Parathyroid adenoma (tissue), 2 donors: ENCODE measurements around the gene CCN6.
A peak's percentile ranks its signal among the peaks of the same experiment; 100 is the strongest.

Source experiments
- H2AFZ ChIP-seq: fragments of 300-600 bp; sonication (generic); one replicate; pipeline ENCODE4 v1.7.0; 2017; ENCODE audit warnings: antibody characterized with exemption, mild to moderate bottlenecking
- H3K27ac ChIP-seq: fragments of 300-600 bp; sonication (generic); one replicate; pipeline ENCODE4 v1.7.0; 2017
- H3K27me3 ChIP-seq: fragments of 300-600 bp; sonication (generic); one replicate; pipeline ENCODE4 v1.7.0; 2017; ENCODE audit warnings: low read length; ENCODE audit not compliant: control insufficient read depth, insufficient read depth
- H3K36me3 ChIP-seq: fragments of 300-600 bp; sonication (generic); one replicate; pipeline ENCODE4 v1.7.0; 2017; ENCODE audit warnings: low read length; ENCODE audit not compliant: control insufficient read depth, insufficient read depth
- H3K4me1 ChIP-seq: fragments of 300-600 bp; sonication (generic); one replicate; pipeline ENCODE4 v1.7.0; 2017; ENCODE audit warnings: control low read depth
- H3K4me2 ChIP-seq: fragments of 300-600 bp; sonication (generic); one replicate; pipeline ENCODE4 v1.7.0; 2017; ENCODE audit warnings: low read length
- H3K4me3 ChIP-seq: fragments of 300-600 bp; sonication (generic); one replicate; pipeline ENCODE4 v1.7.0; 2017; ENCODE audit warnings: low read depth, low read length
- H3K79me2 ChIP-seq: fragments of 300-600 bp; sonication (generic); one replicate; pipeline ENCODE4 v1.7.0; 2017; ENCODE audit warnings: control low read depth
- H3K9ac ChIP-seq: fragments of 300-600 bp; sonication (generic); one replicate; pipeline ENCODE4 v1.7.0; 2017; ENCODE audit warnings: mild to moderate bottlenecking
- H3K9me3 ChIP-seq: fragments of 300-600 bp; sonication (generic); one replicate; pipeline ENCODE4 v1.7.0; 2017; ENCODE audit warnings: low read length; ENCODE audit not compliant: control insufficient read depth
- TF ChIP-seq, protein P1 (sequence below): fragments of 300-600 bp; sonication (generic); IDR thresholded peaks from one replicate; pipeline ENCODE4 v1.7.0; 2017; ENCODE audit warnings: antibody characterized with exemption, mild to moderate bottlenecking
- donor health status: primary hyperparathyroidism.

The CCN6 gene

DNA sequence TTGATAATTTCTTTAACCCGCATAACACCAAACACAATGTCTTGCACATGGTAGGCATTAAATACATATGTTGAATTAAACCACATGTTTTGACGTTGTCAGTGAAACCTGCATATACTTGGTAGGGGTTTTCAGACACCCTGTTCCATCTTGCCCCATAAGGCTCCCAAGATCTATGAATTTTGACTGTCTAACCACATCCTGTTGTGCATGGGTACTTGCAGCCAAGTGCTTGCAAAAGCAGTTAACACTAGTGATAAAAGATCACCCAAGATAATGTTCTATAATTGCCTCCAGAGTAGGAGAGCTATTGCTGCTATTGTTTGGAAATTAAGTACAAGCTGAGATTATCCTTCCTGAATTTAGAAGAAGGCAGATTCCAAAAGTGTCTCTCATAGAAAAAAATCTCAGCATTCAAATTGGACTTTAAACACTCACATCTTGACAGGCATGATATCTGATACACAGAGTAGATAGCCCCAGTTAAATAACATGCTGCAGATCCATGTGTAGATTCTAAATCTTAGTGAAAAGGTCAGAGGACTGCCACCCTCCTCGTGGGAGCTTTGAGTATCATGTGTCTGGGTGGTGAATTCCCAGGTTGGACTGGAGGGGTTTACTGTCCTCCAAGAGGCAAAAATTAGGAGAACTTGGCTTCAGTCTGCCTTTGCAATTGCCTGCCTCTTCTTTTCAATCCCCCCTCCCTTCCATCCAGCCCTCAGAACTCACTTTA lies 25.8 kb upstream of the CCN6 start:
- no peak overlapping the region for H3K4me3 ChIP-seq
- H3K4me1 ChIP-seq, result no peaks in the 10 kb centered on the region
- no peaks in the 10 kb centered on the region for H3K79me2 ChIP-seq
- H3K4me2 ChIP-seq, result no peak overlapping the region
- no peaks in the 10 kb centered on the region for H3K9me3 ChIP-seq
- H3K36me3 ChIP-seq, result peaks cover 3% of the 10 kb centered on the region
- no peaks in the 10 kb centered on the region for H3K27me3 ChIP-seq
- H3K9ac ChIP-seq, result no peak overlapping the region
- TF ChIP-seq, protein P1, sequence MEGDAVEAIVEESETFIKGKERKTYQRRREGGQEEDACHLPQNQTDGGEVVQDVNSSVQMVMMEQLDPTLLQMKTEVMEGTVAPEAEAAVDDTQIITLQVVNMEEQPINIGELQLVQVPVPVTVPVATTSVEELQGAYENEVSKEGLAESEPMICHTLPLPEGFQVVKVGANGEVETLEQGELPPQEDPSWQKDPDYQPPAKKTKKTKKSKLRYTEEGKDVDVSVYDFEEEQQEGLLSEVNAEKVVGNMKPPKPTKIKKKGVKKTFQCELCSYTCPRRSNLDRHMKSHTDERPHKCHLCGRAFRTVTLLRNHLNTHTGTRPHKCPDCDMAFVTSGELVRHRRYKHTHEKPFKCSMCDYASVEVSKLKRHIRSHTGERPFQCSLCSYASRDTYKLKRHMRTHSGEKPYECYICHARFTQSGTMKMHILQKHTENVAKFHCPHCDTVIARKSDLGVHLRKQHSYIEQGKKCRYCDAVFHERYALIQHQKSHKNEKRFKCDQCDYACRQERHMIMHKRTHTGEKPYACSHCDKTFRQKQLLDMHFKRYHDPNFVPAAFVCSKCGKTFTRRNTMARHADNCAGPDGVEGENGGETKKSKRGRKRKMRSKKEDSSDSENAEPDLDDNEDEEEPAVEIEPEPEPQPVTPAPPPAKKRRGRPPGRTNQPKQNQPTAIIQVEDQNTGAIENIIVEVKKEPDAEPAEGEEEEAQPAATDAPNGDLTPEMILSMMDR, result no peak
- no peak overlapping the region for H2AFZ ChIP-seq
- no peak overlapping the region for H3K27ac ChIP-seq

DNA sequence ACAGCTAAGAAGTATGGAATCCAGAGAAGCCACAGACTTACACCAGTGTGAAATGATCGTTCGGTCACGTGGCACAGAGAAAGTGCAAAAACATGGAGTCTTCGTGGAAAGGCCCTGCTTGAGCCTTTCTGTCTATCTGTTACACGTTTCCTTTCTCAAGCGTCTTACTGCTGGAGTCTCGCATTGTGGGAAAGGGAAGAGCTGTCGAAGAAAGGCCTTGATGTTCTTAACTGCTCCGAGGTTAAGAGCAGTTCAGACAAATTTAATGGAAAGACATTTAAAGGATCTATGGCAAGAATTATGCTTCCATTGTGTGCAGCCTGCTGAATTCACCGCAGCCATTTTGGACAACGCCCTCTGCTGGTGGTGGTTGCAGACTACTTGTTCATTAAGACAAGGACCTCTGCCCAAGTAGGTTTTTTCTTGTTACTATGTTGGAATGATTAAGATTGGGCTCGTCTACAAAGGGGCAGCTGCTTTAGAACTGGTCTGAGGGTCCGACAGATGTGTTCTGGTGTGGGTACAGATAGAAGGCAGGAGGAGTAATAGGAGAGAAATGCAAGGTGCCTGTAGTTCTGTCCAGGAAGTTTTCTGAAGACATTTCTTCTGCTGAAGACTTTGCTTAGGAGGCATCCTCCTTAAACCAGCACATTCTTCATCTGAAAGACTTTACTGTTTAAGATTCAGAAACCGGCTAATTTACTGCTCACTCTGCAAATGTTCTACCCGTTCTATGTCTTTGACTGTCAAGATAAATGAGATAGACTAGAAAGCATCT lies 24.7 kb upstream of the CCN6 start:
- H2AFZ ChIP-seq, result no peak overlapping the region
- TF ChIP-seq, protein P1, result peak; percentile 71
- no peak overlapping the region for H3K27ac ChIP-seq
- H3K27me3 ChIP-seq, result no peaks in the 10 kb centered on the region
- H3K9ac ChIP-seq, result no peak overlapping the region
- H3K4me3 ChIP-seq, result no peak overlapping the region
- H3K4me2 ChIP-seq, result no peak overlapping the region
- no peaks in the 10 kb centered on the region for H3K36me3 ChIP-seq
- no peaks in the 10 kb centered on the region for H3K79me2 ChIP-seq
- H3K4me1 ChIP-seq, result no peaks in the 10 kb centered on the region
- H3K9me3 ChIP-seq, result no peaks in the 10 kb centered on the region

DNA sequence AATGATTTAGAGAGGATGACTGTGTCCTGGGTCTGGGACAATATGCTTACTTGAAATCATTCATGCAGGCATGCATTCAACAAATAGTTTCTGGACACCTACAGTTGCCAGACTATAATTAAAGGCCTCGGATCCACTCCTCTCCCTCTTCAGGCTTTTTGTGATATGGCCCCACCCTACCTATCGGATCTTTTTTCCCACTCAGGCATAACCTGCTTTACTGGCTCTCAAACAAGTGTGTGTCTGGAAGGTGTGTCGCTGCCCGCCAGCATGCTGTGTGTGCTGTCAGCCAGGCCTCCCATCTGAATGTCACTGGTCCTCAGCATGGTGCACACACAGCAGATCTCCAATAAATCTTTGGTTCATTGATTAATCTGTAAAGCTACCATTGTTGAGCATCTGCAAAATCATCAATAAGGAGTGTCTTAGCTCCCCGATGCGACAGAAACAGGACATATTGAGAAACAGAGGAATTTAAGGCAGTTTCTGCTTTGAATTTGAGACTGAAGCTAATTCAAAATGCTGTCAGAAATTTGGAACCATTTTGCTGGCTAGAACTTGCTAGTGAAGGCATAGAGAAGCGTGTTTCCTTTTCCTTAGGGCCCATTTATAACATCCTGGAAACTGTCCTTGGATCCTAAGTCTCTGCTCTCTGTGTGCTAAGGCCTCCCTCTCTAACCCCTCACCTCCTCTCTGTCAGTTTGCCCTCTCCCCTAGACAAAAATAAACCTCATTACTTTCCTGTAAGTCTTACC lies 23.5 kb upstream of the CCN6 start:
- Histone ChIP-seq H3K27me3 (no peaks in the 10 kb centered on the region), H3K4me1 (no peaks in the 10 kb centered on the region), H3K9me3 (no peaks in the 10 kb centered on the region), H3K27ac (no peak overlapping the region), H2AFZ (no peak overlapping the region), H3K79me2 (no peaks in the 10 kb centered on the region), H3K9ac (no peak overlapping the region), H3K4me2 (no peak overlapping the region), H3K4me3 (no peak overlapping the region), H3K36me3 (no peaks in the 10 kb centered on the region)
- TF ChIP-seq, protein P1, result no peak

DNA sequence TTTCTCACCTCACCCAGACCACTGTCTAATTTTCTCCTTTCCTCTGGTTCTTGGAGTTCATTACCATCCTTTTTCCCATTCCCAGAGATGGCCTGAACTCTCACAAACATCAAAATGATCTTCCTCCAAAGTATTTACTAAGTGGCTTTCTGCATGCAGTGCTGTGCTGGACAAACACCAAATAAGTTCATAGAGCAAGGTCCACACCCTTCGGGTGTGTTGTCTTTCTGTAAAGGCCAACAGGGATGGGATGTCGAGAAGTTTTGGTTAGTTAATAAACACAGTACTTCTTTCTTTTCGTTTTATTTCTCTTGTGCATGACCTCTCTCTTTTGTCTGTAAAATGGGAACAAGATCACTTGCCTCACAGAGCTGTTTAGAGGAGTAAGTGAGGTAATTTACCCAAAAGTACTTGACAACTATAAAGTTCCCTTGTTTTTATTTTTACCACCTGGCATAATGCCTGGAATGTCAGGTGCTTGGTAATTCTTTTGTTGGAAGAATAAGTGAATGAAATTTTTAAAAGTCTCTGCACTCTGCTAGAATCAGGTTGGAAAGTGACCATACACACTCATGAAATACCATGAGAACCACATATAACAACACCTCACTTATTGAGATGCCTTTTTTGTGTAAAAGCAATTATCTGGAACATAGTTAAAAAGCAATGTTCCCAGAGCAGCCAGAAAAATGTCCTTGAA lies 22.8 kb upstream of the CCN6 start:
- Histone ChIP-seq H3K27me3 (no peaks in the 10 kb centered on the region), H2AFZ (no peak overlapping the region), H3K4me3 (no peak overlapping the region), H3K27ac (no peak overlapping the region), H3K9ac (no peak overlapping the region), H3K36me3 (no peaks in the 10 kb centered on the region), H3K4me2 (no peak overlapping the region), H3K79me2 (no peaks in the 10 kb centered on the region), H3K9me3 (no peaks in the 10 kb centered on the region), H3K4me1 (no peaks in the 10 kb centered on the region)
- TF ChIP-seq, protein P1, result no peak
